Stimulated activated CD8-positive, alpha-beta memory T cell treated with anti-CD3 and anti-CD28 coated beads, Interleukin-12 subunit alpha, Interleukin-12 subunit beta, amount 100 ng/mL, for 4 hours (primary cell): ENCODE measurements around the gene LAD1.

Experiments used
- DNase-seq: peaks from one replicate; pipeline ENCODE4 v3.0.0-alpha.2; 2020; ENCODE audit warnings: low read depth

Gene LAD1

DNA sequence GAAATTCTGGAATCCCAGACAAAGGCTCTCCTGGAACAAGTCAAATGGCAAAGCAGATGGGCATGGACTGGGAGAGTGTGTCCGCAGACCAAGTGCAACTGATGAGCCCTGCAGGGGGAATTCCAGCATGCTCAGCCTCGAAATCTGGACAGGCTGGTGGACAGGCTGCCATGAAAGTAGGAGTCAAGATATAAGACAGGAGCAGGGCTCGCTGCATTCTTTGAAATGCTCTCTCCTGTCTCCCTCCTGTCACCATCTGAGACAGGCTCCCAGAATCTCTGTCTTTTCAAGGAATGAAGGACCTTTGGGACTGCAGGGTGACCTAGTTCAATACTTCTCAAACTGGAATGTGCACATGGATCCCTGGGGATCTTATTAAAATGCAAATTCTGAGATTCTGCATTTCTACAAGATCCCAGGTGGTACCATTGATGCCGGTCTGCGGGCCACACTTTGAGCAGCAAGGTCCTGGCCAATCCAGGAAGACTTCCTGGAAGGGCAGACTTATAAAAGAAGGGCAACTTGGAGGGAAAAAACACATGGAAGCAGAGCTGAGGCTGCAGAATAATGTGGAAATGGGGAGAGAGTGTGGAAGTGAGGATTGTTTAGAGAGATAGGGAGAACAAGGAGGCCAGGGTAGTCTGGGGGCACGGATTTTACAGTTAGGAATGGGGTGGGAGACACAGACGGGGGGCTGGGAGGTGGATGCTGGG lies 51.5 kb downstream of the LAD1 start:
- DNase-seq: no peak

DNA sequence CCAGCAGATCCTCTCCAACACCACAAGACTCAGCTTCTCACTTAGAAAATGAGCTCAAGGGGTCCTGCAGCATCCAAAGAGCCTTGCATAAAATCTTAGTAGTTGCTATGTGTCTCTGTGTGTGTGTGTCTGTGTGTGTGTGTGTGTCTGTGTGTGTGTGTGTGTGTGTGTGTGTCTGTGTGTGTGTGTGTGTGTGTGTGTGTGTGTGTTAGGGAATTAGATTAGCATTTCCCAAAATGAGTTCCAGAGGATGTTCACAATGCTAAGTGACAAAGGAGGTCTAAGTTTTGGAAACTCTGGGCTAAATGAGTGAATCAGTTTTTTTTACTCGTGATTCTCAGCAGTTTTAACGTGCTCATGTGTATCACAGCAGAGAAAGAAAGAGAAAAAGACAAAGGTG lies 52.1 kb downstream of the LAD1 start:
- no peak for DNase-seq

- DNase-seq: no peak
Observed at GRCh38 chr1:201346337-201346939, 52.7 kb downstream of the LAD1 start.

DNA sequence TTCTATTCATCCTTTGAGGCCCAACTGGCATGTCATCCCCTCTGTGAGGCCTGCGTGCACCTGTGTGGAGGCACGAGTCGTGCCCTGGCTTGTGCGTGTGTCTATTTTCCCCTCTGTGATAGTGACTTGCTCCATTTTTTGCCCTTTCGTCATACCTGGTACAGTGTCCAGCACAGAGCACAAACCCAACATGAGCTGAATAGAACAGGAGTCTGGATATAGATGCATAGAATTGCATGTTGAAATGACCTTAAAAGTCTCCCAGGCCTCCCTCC lies 54.1 kb downstream of the LAD1 start:
- DNase-seq: no peak

DNA sequence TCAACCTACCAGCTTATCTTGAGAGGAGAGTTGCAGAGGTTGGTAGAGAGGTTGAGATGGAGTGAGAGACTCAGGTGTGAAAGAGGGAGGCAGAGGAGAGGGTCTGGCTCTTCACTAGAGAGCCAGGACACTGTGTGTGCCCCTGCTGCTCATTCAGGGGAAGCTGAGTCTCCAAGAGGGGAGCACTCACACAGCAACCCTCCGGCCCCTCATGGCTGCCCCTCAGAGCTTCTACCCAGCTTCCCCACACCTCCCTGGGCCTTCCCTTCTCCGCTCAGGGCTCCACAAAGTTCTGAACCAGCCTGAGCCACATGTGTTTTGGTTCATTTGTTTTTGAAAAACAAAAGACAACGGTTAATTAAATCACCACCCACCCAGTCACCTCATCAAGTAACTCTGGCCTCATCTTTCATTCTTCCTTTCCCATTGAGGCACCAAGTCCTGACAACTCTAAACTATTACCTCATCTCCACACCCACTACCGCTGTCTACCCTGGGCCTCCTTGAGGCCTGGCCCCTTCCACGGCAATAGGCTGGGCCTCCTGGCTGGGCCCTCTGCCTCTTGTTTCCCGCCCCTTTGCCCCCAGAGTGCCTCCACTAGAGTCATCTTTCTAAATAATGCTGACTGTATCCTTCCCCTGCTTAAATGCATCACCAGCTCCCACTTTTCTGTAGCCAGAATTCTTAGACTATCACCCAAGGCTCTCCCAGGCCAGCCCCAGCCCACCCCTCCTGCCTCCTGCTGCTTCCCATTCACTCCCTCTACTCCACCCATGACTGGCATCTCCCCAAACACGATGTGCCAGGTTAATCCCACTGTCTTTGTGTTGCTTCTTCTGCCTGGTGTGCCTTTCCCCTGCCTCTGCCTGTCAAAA lies 54.7 kb downstream of the LAD1 start:
- DNase-seq: no peak

- DNase-seq: no peak
Observed at GRCh38 chr1:201341377-201341776, 57.7 kb downstream of the LAD1 start.

DNA sequence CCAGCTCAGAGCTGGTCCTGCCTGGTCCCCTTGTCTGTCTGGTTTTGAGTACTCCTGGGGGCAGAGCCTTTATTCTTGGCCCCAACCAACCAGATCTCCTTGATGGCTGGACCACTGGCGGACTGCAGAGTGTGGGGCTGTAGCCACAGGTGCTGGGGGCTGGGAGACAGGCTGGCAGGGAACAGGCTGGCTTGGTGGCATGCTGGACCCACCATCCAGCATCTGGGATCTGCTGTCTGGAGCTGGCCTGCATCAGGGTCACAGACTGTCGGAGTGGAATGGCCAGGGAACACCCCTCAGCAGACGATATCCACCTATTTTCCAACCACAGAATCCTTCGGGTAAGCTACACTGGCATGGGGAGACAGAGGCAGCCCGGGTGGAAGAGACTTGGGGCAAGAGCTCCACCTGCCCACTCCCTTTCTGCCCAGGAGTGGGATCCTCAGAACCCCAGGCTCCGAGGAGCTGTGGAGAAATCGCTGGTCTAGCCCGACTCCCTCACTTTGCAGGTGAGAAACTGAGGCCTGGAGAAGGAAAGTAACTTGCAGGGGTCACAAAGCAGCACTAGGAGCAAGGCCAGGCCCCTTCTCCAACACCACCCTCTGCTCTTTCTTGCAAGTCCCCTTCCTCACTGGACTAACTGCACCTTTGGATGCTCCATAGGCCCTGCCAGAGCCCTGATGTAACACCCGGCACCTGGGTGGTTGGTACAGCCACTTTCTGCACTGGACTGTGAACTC lies 62.2 kb downstream of the LAD1 start:
- DNase-seq: no peak

GRCh38 chr1:201335901-201336300 lies 63.2 kb downstream of the LAD1 start:
- no peak for DNase-seq

- no peak for DNase-seq
Observed at GRCh38 chr1:201335174-201335870, 63.8 kb downstream of the LAD1 start.

GRCh38 chr1:201334325-201335173 lies 64.6 kb downstream of the LAD1 start:
- DNase-seq: no peak

DNA sequence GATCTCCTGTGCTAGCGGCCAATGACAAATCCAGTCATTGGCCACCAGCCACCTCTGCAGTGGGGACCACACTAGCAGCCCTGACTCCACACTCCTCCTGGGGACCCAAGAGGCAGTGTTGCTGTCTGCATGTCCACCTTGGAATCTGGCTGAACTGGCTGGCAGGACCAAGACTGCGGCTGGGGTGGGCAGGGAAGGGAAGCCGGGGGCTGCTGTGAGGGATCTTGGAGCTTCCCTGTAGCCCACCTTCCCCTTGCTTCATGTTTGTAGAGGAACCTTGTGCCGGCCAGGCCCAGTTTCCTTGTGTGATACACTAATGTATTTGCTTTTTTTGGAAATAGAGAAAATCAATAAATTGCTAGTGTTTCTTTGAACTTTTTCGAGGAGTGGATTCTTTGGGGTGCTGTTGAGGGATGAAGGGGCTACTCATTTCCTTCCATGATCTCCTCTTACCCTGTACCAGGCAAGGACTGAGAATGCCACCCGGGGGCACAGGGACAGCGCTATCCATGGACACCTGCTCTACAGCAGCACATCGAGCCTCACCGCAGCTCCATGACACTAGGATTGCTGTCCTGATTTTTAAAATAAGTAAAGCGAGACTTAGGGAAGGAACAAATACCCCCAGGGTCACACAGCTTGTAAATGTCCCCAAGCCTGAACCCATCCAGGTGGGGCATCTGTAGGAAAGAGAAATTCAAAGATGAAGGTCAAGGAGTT lies 66.3 kb downstream of the LAD1 start:
- DNase-seq: no peak

- DNase-seq: no peak
Observed at GRCh38 chr1:201332021-201332420, 67.1 kb downstream of the LAD1 start.

DNA sequence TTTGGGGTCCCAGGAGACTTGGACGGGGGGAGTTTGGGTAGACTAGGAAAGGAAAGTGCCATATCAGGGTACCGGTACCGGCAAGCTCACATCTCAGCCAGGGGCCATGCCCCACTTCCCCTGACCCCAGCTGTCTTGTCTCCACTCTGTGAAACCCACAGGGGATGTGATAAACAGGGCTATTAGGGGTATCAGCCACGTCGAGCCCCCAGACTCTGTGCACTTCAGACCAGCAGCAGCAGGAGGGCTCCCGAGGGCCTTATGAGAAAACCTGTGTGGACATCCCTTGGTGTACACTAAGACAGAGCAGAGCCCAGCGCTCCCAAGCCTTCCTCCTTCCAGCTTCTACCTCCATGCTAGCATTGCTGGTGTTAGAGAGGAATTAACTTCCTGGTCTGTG lies 68.0 kb downstream of the LAD1 start:
- DNase-seq: no peak
